DOHH2 (cell line): ENCODE measurements around the gene PDE4D.

Experiments
- EZH2phosphoT487 ChIP-seq: fragments of 200-600 bp; sonication (generic); IDR thresholded peaks from 2 replicates; pipeline ENCODE4 v1.6.1; 2017; ENCODE audit warnings: borderline replicate concordance, mild to moderate bottlenecking, antibody characterized with exemption, low read length, moderate library complexity, mixed read lengths
- TF ChIP-seq, protein P1 (sequence below): fragments of 200-600 bp; sonication (generic); IDR thresholded peaks from one replicate; pipeline ENCODE4 v1.5.1; 2014; ENCODE audit warnings: antibody characterized with exemption, mild to moderate bottlenecking, low read depth, low read length; ENCODE audit not compliant: poor library complexity, severe bottlenecking

DNA sequence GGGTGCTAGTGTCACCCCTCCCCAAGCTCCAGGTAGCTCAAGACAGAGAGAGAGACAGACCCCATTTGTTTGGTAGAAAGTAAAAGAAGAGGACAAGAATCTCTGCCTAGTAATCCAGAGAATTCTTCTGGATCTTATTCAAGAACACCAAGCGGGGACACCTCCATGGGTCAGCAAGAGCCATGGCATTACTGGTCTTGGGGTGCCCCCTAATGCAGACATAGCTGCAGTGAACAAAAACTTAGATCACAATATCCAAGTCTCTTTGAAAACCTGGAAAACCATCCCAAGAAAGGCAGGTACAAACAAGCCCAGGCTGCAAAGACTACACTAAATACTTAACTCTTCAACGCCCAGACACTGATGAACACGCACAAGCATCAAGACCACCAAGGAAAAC lies 29.9 kb upstream of the PDE4D start:
- TF ChIP-seq, protein P1, sequence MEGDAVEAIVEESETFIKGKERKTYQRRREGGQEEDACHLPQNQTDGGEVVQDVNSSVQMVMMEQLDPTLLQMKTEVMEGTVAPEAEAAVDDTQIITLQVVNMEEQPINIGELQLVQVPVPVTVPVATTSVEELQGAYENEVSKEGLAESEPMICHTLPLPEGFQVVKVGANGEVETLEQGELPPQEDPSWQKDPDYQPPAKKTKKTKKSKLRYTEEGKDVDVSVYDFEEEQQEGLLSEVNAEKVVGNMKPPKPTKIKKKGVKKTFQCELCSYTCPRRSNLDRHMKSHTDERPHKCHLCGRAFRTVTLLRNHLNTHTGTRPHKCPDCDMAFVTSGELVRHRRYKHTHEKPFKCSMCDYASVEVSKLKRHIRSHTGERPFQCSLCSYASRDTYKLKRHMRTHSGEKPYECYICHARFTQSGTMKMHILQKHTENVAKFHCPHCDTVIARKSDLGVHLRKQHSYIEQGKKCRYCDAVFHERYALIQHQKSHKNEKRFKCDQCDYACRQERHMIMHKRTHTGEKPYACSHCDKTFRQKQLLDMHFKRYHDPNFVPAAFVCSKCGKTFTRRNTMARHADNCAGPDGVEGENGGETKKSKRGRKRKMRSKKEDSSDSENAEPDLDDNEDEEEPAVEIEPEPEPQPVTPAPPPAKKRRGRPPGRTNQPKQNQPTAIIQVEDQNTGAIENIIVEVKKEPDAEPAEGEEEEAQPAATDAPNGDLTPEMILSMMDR = no peak
- no peak for TF ChIP-seq EZH2phosphoT487
